Activated CD8-positive, alpha-beta memory T cell treated with anti-CD3 and anti-CD28 coated beads, Interleukin-2, amount 10 ng/mL, durations not matched to agents 7 days and 5 days (primary cell): ENCODE results near the gene SPATA17. TPM values are rescaled to one million over a fixed set of nuclear protein-coding genes. Genes with fewer than 3 reads are reported as not detected.

Source experiments
- ATAC-seq: fragments of 150-1000 bp; cut with Tn5 transposase; one replicate; pipeline ENCODE4 v1.10.0; 2021; ENCODE audit warnings: moderate library complexity
- CTCF ChIA-PET: fragments of 350-600 bp; sonication (Branson Sonifier 250); formaldehyde crosslinking; loops from one replicate; lab custom pipeline; 2021; ENCODE audit warnings: antibody characterized with exemption; lab: Charles Lee
- DNase-seq: peaks from one replicate; pipeline ENCODE4 v3.0.0-alpha.2; 2020
- H3K27ac Mint-ChIP-seq: one replicate; pipeline ENCODE4 v1.8.0; 2021; ENCODE audit warnings: mild to moderate bottlenecking, mixed read lengths
- H3K27me3 Mint-ChIP-seq: one replicate; pipeline ENCODE4 v1.8.0; 2021; ENCODE audit warnings: mixed read lengths
- H3K36me3 Mint-ChIP-seq: one replicate; pipeline ENCODE4 v1.8.0; 2021; ENCODE audit warnings: mild to moderate bottlenecking, mixed read lengths
- H3K4me1 Mint-ChIP-seq: one replicate; pipeline ENCODE4 v1.8.0; 2021; ENCODE audit warnings: mixed read lengths
- H3K4me3 Mint-ChIP-seq: one replicate; pipeline ENCODE4 v1.8.0; 2021; ENCODE audit warnings: mild to moderate bottlenecking, moderate library complexity, mixed read lengths
- H3K9me3 Mint-ChIP-seq: one replicate; pipeline ENCODE4 v1.8.0; 2022; ENCODE audit warnings: low read depth, mixed read lengths
- total RNA-seq, 2 experiments: library from RNA; stranded (reverse); gene quantifications; one replicate each; pipeline ENCODE4 v1.2.3, GENCODE V29; 2021

The SPATA17 gene
- total RNA-seq, 2 experiments from 2014 or later = not detected

DNA sequence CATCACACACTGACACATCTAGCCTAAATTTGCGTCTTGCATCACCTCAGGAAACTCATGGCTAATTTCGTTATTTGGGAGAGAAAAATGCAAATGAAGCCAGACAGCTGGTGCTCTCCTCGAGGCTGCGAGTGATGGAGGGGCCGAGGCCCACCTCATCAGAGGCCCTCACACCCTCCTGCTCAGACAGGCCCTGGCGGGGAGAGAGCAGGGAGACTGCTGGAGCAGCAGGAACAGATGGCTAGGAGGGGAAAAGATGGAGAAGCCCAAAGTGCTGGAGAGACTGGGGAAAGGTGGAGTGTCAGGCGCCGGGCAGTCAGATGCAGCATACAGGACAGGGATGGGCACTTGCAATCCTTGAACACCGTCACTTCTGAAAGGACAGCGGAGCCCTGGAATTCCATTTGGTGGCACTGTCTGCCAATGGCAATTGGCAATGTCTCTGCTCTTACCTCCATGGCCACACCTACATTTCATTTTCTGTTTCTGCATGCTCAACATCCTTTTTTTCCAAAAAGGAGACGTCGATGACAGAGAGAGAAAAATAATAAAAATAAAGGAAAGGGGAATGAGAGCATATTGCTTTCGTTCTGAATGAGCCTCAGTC lies 286.2 kb downstream of the SPATA17 start:
- ATAC-seq (no peak), DNase-seq (no peak)
- Mint-ChIP-seq H3K27ac (no peak overlapping the region), H3K27me3 (no peaks in the 10 kb centered on the region), H3K9me3 (peaks cover 2% of the 10 kb centered on the region), H3K36me3 (no peaks in the 10 kb centered on the region), H3K4me1 (no peaks in the 10 kb centered on the region), H3K4me3 (no peak overlapping the region)
- CTCF ChIA-PET = no interaction called here

DNA sequence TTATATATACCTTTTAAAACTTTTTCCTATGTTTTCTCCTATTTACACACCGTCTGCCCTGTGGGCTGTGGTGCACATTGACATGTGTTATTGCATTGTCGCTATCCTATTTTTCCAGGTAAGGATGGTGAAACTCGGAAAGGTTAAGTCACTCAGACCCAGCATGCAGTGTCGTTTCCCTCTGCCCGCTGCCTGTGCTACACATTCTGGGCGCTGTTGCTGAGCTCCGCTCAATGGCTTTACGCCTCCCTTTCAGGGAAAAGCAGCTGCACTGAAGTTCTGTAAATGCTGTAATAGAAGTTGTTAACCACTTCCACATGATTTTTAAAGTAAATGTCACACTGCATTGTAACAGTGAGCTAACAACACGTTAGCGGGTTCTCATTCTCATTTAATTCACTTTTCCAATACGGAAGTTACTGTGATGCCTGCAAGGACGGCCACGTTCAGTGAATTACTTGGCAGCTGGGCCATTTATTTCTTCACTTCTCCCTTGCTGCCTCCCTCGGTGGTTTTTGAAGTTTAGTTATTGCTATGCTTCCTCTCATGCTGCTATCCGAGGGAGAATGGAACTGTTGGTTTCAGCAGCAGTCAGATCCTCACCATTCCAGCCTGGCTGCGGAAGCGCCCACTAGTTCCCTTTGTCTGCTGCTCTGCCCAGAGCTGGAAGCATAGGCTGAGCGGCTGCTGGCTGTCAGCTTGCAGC lies 288.7 kb downstream of the SPATA17 start:
- Mint-ChIP-seq H3K27me3 (peaks cover 5% of the 10 kb centered on the region), H3K4me1 (no peaks in the 10 kb centered on the region), H3K9me3 (no peaks in the 10 kb centered on the region), H3K4me3 (no peak overlapping the region), H3K36me3 (no peaks in the 10 kb centered on the region), H3K27ac (no peak overlapping the region)
- no peak for ATAC-seq
- DNase-seq = no peak
- CTCF ChIA-PET = no interaction called here

Other genes starting within 250 kb of the SPATA17 start
- 1 to 10 TPM; 8.6 to 10.0 TPM for gene GPATCH2, start 254 bp upstream of the SPATA17 start, total RNA-seq